ENCODE results near the gene HESX1. TPM values are rescaled to one million over a fixed set of nuclear protein-coding genes. Genes with fewer than 3 reads are reported as not detected.

Gene HESX1
- total and polyA plus RNA-seq, 2 of the 8 experiments (the other 6 are each of a cell fraction or from before 2014, with no cell fraction given): 7.1 to 12.0 TPM

- H3K4me2 ChIP-seq (ENCODE audit: insufficient read depth in 1 of 2, low read depth in 2 of 2, low read length in 2 of 2): no peak overlapping the region
- ChIA-PET CTCF (ENCODE audit: partially characterized antibody) (interaction anchor here (0.7 to 2.2 kb wide), 4 partner anchors 15 to 55 kb away, joined by 4 to 7 read pairs (median 5); partner anchors contain the start of gene HESX1), POLR2A (ENCODE audit: partially characterized antibody) (interaction anchor here (1.7 to 3.6 kb wide), 2 partner anchors 11 to 24 kb away, joined by 5 to 20 read pairs; no protein-coding TSS in a partner anchor)
- H4K5ac ChIP-seq (ENCODE audit: insufficient read length, low read depth, low read length): no peak overlapping the region
- H2BK12ac ChIP-seq (ENCODE audit: low read depth, low read length): no peak overlapping the region
- H3K18ac ChIP-seq (ENCODE audit: extremely low read depth, low read length): peak overlapping the region; percentile 20; the same call in 1 of the 2 replicates
- H3K36me3 ChIP-seq (ENCODE audit: control insufficient read depth in 2 of 4, insufficient read depth in 4 of 4, low read length in 3 of 4): no peaks in the 10 kb centered on the region
- 0 out of 2 replicates have a peak, but pooled peaks cover 2% of the 10 kb centered on the region for H3K79me1 ChIP-seq (ENCODE audit: low read depth, low read length)
- no peak overlapping the region for H4K91ac ChIP-seq (replicated peaks; ENCODE audit: insufficient read length, low read length)
- WGBS, 2 experiments (ENCODE audit: extremely low coverage in 1 of 2, insufficient coverage in 1 of 2, insufficient read length in 1 of 2, insufficient replicate concordance in 2 of 2, low coverage in 1 of 2, low lambda C conversion rate in 2 of 2, missing lambda C conversion rate in 1 of 2): 87% methylated on average over 3 of the region's 3 CpGs; no CpG with 5 or more reads in 1 of the 2 experiments
- DNase-seq (ENCODE audit: low read depth in 1 of 2, low spot score in 2 of 2): no peak
- H3K79me2 ChIP-seq (ENCODE audit: control insufficient read depth in 1 of 2, insufficient read depth in 2 of 2, low read length in 2 of 2): peaks cover 3 to 41% of the 10 kb centered on the region in 2 experiments; a peak in 3 of 4 replicates
- no peak overlapping the region for H2BK15ac ChIP-seq (ENCODE audit: low read length)
- H3K56ac ChIP-seq (replicated peaks; ENCODE audit: insufficient read length, low read depth, low read length): no peak overlapping the region
- no peak overlapping the region for H3K23ac ChIP-seq (ENCODE audit: insufficient read length)
- no peak overlapping the region; the same call in 1 of the 2 replicates for H4K8ac ChIP-seq (ENCODE audit: extremely low read depth, insufficient read depth, low read length)
- H2BK20ac ChIP-seq (ENCODE audit: low read length): no peak overlapping the region
- no peak for FAIRE-seq
- no peak overlapping the region for H2BK5ac ChIP-seq (ENCODE audit: low read depth, low read length)
- no peak overlapping the region for H2AK5ac ChIP-seq (ENCODE audit: low read depth, low read length)
- peaks cover 6 to 25% of the 10 kb centered on the region in 2 experiments for H4K20me1 ChIP-seq (replicated peaks in 1 of 2; ENCODE audit: control insufficient read depth in 1 of 2, insufficient read depth in 2 of 2, low read length in 2 of 2)
- H2BK120ac ChIP-seq (replicated peaks; ENCODE audit: low read depth, low read length): no peak overlapping the region
- peaks cover 8 to 28% (median 15%) of the 10 kb centered on the region in 4 experiments for H3K4me1 ChIP-seq (replicated peaks in 1 of 4; ENCODE audit: control insufficient read depth in 3 of 4, insufficient read depth in 4 of 4, low read length in 3 of 4)
- peaks cover 0 to 24% (median 6%) of the 10 kb centered on the region in 4 experiments; a peak in 4 of 7 replicates for H3K27me3 ChIP-seq (replicated peaks in 1 of 4; ENCODE audit: control insufficient read depth in 3 of 4, extremely low read depth in 1 of 4, insufficient read depth in 3 of 4, low read length in 3 of 4)
- no peaks in the 10 kb centered on the region; the same call in 1 of the 2 replicates for H3K23me2 ChIP-seq (ENCODE audit: low read depth, low read length)
- no peak overlapping the region for H3K4ac ChIP-seq (replicated peaks; ENCODE audit: insufficient read length, low read depth, low read length)
- H3K4me3 ChIP-seq (ENCODE audit: extremely low read depth in 1 of 4, insufficient read depth in 2 of 4, low read depth in 3 of 4, low read length in 4 of 4): no peak overlapping the region
- no peak overlapping the region for H2AFZ ChIP-seq (ENCODE audit: low read length)
- H3K27ac ChIP-seq (ENCODE audit: low read depth, low read length): no peak overlapping the region
- no peak overlapping the region for H3K9ac ChIP-seq (replicated peaks in 1 of 4; ENCODE audit: extremely low read depth in 1 of 4, low read depth in 3 of 4, low read length in 3 of 4)
- no peak overlapping the region for H3K14ac ChIP-seq (ENCODE audit: insufficient read length)
- TF ChIP-seq TAF1 (IDR thresholded peaks at IDR 0.05; ENCODE audit: low read depth, low read length): no peak
- TF ChIP-seq BRCA1 (IDR thresholded peaks at IDR 0.05; ENCODE audit: low read depth, low read length): no peak
- TF ChIP-seq, protein P1, sequence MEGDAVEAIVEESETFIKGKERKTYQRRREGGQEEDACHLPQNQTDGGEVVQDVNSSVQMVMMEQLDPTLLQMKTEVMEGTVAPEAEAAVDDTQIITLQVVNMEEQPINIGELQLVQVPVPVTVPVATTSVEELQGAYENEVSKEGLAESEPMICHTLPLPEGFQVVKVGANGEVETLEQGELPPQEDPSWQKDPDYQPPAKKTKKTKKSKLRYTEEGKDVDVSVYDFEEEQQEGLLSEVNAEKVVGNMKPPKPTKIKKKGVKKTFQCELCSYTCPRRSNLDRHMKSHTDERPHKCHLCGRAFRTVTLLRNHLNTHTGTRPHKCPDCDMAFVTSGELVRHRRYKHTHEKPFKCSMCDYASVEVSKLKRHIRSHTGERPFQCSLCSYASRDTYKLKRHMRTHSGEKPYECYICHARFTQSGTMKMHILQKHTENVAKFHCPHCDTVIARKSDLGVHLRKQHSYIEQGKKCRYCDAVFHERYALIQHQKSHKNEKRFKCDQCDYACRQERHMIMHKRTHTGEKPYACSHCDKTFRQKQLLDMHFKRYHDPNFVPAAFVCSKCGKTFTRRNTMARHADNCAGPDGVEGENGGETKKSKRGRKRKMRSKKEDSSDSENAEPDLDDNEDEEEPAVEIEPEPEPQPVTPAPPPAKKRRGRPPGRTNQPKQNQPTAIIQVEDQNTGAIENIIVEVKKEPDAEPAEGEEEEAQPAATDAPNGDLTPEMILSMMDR (IDR thresholded peaks at IDR 0.05; ENCODE audit: control extremely low read depth in 1 of 3, insufficient read depth in 1 of 3, low read depth in 1 of 3, low read length in 3 of 3): no peak
- TF ChIP-seq CBX5 (IDR thresholded peaks at IDR 0.05; ENCODE audit: low read depth, low read length): no peak
- no peak for TF ChIP-seq CHD1 (IDR thresholded peaks at IDR 0.05; ENCODE audit: low read depth, low read length)
- no peak for TF ChIP-seq KDM5A (IDR thresholded peaks at IDR 0.05; ENCODE audit: low read length)
- H3K9me3 ChIP-seq (ENCODE audit: insufficient read depth in 2 of 2, low read depth in 1 of 2, low read length in 1 of 2): no peaks in the 10 kb centered on the region
These were observed 44.5 kb downstream of the HESX1 start for GRCh38 chr3:57155310-57155643.

Measured in H1 (cell line).